LNCAP (cell line): ENCODE results near the gene IHH.

Source experiments
- TF ChIP-seq, protein P1 (sequence below): fragments of 450-650 bp; IDR thresholded peaks from 2 replicates; pipeline ENCODE4 v1.5.1; 2017; ENCODE audit warnings: mild to moderate bottlenecking

The IHH gene

DNA sequence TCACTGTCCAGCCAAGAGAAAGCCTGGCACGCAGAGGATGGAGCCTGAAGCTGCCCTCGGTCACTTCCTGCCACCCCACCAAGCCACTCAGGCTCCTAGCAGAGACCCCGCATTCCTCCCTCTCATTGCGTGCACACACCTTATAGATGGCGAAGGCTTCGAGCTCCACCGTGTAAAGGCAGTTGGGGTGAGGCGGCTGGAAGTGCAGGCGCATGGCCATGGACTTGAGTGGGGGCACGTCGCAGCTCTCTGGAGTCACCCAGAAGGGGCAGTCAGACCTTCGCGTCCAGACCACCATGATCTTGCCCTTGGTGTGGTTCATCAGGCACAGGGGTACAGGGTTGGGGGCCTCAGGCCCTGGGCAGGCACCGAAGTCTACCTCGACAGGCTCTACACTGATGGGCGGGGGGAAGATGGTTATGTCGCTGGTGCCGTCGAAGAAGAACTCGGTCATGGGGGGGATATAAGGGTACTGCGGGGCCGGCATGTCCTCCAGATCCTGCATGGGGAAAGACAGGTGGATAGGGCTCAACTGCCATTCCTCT is 33.1 kb downstream of the IHH start:
- TF ChIP-seq, protein P1, sequence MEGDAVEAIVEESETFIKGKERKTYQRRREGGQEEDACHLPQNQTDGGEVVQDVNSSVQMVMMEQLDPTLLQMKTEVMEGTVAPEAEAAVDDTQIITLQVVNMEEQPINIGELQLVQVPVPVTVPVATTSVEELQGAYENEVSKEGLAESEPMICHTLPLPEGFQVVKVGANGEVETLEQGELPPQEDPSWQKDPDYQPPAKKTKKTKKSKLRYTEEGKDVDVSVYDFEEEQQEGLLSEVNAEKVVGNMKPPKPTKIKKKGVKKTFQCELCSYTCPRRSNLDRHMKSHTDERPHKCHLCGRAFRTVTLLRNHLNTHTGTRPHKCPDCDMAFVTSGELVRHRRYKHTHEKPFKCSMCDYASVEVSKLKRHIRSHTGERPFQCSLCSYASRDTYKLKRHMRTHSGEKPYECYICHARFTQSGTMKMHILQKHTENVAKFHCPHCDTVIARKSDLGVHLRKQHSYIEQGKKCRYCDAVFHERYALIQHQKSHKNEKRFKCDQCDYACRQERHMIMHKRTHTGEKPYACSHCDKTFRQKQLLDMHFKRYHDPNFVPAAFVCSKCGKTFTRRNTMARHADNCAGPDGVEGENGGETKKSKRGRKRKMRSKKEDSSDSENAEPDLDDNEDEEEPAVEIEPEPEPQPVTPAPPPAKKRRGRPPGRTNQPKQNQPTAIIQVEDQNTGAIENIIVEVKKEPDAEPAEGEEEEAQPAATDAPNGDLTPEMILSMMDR, result no peak

DNA sequence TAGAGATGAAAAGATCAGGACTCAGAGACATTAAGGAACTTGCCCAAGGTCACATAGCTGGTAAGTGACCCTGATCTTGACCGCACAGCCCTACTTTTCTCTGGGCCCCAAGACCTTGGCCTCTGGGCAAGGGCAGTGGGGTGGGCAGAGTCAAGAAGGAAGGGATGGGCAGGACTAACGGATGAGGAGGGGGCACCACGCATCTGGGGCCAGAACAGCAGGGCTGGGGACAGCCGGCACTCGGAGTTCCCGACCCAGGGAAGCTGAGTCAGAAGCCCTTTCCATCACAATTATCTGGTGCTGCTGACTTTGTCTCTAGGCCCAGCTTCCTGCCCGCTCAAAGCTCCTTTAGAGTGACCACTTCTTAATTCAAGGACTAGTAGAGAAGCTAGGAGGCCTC is 33.8 kb downstream of the IHH start:
- TF ChIP-seq, protein P1, result no peak

DNA sequence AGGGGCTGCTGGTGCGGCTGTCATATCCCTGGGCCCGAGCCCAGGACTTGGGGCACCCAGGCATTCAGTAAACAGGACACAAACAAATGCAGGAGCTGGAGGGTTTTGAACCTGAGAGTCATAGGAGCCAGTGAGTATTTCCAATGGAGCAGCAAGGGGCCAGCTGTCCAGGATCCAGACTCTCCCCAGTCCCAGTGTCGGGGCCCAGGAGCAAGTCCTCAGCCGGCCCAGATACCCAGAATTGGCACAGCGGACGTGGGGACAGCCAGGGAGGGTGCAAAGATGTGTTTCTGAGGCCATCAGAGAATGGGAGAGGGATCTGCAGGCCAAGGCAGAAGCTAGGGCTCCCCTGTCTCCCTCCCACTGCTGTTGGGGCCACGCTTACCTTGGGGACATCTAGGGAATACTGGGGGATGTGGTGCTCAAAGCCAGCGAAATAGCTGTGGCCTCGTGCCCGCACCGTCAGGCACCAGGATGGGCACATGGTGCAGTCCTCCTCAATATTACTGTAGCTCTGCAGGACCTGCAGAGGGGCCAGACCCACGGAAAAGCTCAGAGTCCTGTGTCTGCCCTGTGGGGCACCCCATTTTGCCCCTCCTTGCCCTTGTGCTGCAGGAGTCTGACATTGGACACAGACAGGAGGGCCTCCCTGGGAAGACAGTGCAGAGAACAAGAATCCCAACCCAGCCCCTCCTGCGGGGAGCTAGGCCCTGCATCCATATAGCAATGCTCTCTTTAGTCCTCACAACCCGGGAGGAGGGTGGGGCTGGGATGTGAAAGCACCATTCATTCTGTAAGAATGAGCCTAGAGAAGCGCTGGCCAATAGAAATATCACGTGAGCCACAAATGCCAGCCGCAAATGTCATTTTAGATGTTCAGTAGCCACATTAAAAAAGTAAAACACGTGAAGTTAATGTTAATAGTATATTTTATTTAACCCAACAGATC is 34.8 kb downstream of the IHH start:
- TF ChIP-seq, protein P1, result no peak

DNA sequence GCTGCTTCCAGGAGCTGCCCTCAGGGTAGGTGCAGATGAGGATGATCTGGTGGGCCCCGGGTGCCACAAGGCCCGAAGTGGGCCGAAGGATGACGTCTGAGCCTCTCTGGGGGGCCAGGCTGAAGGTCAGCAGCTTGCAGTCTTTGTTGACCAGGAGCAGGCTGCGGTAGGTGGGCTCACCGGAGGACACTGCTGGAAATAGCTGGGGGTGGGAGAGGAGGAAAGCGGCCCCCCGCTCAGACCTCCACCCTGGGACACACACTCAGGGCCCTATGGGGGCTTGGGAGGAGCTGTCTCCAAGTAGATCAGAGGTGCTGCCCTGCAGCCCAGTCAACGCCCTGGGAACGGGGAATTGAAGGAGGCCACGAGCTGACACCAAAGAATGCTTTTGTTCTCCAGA is 36.7 kb downstream of the IHH start:
- TF ChIP-seq, protein P1, result no peak

DNA sequence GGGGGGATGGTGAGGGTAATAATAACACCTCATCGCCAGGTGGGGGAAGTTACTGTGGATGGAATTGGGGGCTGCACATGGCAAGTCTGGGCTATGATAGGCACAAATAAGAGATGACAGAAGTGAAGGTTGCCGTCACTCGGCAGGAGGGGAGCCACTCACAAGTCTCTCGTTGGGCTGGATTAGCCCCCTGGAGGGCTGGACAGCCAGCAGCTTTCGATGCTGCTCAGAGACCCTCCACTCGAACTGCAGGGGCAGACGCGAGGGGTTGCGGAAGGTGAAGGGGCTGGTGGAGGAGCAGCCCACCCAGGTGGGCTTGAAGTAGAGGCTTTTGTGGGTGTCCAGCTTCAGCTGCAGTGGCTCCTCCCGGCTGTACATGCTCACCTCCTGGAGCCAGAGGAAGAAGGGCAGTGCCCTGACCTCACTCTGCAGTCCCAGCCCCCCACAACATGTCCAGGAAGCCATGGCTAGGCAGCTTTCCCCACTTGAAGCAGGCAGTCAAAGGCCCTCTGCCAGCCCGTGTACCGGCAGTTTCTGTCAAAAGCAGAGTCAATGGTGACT is 37.6 kb downstream of the IHH start:
- TF ChIP-seq, protein P1, result no peak

DNA sequence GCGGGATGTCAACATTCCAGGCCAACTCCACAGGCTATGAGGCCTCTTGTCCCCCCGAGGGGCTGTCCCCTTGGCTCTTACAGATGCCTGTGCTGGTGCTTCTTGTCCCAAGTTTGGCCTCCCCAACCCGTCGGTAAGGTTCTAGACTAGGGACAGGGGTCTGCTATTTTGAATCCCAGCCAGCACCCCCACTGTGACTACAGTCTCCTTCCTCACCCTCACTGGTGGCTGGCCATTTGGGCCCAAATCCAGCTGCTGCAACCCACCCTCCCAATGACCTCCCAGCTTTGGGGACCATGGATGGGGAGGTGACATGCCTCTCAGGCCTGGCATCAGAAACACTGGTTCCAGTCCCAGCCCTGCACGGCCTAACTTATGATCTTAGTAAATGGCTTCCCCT is 38.1 kb downstream of the IHH start:
- TF ChIP-seq, protein P1, result no peak

DNA sequence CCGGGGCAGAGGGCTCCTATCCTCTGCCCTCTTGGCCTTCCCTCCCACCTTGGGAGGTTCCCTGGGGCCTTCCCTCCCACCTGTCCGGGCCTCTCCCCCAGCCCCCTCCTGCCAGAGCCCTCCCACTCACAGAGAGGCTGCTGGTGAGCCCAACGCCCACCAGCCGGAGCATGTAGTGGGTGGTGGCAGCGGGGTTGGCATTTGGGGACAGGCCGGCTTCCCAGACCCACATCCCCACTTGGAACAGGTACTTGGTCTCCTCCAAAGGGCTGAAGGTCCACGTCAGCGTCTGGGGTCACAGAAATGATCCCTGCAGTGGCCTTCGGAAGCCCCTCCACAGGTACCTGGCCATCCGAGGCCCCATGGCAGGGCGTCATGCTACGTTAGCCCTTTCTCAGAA is 38.7 kb downstream of the IHH start:
- TF ChIP-seq, protein P1, result no peak
